Renal cortical epithelial cell (primary cell): ENCODE results near the gene C5. TPM values are rescaled to one million over a fixed set of nuclear protein-coding genes. Genes with fewer than 3 reads are reported as not detected.

Source experiments
- DNase-seq: peaks from one replicate; pipeline ENCODE4 v3.0.0-alpha.2; 2011; ENCODE audit warnings: low read depth
- total RNA-seq: library from RNA; depleted of rRNA; stranded (reverse); fragments of >200 nt; gene quantifications from 2 replicates; pipeline ENCODE4 v1.2.3, GENCODE V29; 2014

The C5 gene
- total RNA-seq, 1 donor from 2014 or later = 2.6 TPM

GRCh38 chr9:120941046-120941770 is 108.9 kb downstream of the C5 start:
- no peak for DNase-seq

GRCh38 chr9:120940573-120940972 is 109.5 kb downstream of the C5 start:
- no peak for DNase-seq

GRCh38 chr9:120938851-120939250 is 111.2 kb downstream of the C5 start:
- no peak for DNase-seq

GRCh38 chr9:120937596-120937995 is 112.5 kb downstream of the C5 start:
- DNase-seq = no peak

- no peak for DNase-seq
These were observed 112.9 kb downstream of the C5 start for GRCh38 chr9:120937127-120937526.

- DNase-seq = no peak
These were observed 113.3 kb downstream of the C5 start for GRCh38 chr9:120936764-120937122.

- DNase-seq = peak; percentile 89
These were observed 113.9 kb downstream of the C5 start for GRCh38 chr9:120936011-120936763.

DNA sequence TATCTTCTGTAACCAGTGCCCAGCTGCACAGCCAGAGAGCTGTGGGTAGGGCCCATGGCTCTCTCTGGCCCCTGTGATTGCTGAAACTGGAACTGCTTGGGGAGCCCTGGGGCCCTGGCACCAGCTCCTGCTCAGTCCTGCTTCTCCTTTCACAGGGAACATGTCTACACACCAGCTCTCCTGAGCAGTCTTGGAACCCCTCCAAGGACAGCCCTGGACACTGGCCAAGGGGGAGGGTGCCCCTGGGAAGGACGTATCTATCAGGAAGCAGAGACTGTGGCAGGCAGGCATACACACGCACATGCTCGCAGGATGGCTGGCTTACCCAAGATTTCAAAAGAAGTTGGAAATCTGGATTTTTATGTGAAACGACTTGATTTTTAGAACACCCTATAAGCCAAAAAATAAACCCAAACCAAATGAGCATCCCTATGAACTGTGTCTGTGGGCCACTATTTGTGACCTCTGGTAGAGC is 114.7 kb downstream of the C5 start:
- DNase-seq = peak; percentile 93

DNA sequence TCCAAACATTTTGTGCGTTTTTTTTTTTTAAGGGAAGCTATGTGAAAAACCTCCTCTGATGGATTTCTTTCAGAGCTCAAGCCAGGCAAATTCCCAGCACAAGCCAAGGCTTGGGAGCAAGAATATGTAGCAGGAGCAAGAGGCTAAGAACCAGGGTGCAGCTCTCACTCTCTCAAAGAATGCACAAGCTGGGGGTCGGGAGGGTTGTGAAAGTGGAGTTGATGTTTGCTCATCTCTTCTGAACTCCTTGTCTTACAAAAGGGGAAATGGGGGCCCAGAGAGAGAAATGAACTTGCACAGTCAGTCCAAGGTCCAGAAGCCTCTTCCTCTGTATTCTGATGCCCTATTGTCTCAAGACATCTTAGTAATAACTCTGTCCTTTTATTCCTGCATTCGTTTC is 115.8 kb downstream of the C5 start:
- DNase-seq = no peak

DNA sequence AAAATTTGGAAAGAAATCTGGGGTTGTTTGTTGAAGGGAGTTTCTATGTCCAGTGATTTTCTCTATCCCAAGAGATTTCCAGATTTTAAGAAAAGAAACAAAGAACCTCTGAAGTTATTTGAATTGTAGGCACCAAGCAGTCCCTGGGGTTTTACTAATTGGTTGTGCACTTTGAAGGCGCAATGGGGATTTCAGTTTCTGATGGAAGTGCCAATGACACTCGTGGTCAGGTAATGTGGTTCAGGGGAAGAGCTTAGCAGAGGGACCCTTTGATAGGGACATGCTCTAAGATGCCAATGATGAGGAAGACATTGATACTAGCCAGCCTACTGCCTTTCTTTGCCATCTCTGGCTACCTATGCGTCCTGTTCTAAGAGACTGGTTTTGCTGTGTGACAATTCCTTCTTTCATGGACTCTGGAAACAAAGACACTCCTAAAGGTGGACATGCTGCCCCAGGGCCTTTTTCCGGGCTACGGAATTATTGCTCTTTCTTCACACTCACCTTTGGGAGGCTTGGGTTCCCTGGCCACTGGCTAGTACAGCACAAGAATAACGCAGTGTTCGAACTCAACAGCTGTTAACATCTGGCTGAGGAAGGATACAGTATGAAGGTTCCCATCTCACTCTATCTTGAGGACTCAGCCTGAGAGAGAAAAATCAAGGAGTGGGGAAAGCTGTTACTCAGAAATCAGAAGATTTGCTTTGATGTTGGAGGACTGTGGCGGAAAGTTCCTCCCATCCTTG is 116.6 kb downstream of the C5 start:
- DNase-seq = no peak

DNA sequence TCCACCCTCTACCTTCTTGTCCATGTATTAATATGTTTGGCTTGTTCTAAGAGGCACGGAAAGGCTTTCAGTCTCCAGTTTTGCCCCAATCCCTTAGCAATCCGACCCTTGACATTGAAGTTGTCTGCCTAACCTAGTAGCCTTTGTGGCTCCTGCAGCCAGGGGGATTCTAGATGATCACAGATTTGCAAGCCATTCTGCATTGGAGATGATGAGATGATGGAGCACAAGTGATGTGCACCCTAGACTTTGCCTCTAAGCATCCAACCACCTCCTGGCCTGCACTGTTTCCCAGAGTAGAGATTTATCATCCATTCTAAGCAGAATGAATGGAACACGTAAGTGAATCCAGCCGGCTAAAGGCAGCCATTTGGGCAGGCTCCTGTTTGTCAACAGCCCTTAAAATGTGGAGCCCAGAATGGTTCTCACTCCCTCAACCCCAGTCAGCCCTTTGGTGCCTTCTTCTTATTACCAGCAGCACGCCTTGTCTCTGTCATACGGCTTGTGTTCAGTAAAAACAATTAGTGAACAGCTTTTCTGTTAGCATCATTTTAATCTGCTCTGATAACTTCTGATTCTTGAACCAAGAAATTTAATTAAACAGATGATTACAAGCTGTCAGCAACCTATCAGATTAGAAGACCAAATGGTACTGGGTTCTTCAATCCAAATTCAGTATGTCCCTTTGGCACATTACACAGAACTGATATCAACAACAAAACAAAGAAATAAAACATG is 117.8 kb downstream of the C5 start:
- no peak for DNase-seq

DNA sequence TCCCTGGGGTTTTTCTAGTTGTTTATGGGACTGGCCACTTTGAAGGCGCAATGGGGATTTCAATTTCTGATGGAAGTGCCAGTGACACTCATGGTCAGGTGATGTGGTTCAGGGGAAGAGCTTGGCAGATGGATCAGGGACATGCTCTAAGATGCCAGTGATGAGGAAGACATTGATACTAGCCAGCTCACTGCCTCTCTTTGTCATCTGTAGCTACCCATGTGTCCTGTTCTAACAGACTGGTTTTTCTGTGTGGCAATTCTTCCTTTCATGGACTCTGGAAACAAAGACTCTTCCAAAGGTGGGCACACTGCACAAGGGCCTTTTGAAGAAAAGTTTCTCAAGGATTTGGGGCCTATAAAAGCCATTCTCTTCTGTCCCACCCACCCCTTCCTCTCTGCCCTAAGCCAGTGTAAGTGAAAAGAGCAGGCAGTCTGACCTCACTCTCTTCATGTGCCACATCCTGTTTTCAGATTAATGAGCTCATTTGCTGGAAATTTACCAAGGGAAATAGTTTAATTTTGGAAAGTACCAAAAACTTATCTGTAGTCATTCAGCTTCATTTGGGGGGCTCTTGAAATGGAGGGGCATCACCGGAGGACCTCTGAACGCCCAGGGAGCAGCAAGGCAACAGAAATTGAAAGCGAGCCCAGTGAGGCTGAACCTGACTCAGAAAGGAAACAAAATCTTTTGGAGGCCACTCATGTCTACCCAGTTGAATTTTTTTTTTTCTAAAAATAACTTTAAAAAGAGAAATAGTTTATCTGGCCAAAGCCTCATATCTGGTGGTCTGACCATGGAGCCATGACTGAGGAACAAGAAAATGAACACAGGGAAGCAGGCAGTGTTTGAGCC is 118.6 kb downstream of the C5 start:
- DNase-seq = peak; percentile 36

DNA sequence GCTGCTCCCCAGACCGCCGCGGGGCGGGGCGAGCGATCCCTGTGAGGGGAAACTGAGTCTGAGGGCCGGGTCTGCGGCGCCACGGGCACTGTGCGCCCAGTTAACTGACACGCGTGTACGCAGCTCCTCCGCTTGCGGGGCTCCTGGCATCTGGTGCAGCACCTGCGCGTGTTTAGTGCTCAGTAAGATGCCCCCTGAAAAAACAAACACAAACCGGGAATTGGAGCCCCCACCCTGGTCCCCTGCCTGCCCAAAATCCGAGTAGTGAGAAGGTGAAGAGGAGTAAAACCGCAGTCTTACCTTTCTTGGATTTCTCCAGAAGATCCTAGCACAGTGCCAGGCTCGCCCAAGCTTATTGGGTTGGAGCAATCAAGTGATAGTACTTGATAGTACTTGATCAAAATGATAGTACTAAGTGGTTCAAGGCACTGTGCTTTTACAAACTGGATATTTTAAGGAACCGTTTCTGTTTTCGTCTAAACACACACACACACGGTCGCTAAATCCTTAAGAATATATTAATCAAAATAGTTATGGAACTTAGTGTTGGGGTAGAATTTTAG is 120.8 kb downstream of the C5 start:
- no peak for DNase-seq

DNA sequence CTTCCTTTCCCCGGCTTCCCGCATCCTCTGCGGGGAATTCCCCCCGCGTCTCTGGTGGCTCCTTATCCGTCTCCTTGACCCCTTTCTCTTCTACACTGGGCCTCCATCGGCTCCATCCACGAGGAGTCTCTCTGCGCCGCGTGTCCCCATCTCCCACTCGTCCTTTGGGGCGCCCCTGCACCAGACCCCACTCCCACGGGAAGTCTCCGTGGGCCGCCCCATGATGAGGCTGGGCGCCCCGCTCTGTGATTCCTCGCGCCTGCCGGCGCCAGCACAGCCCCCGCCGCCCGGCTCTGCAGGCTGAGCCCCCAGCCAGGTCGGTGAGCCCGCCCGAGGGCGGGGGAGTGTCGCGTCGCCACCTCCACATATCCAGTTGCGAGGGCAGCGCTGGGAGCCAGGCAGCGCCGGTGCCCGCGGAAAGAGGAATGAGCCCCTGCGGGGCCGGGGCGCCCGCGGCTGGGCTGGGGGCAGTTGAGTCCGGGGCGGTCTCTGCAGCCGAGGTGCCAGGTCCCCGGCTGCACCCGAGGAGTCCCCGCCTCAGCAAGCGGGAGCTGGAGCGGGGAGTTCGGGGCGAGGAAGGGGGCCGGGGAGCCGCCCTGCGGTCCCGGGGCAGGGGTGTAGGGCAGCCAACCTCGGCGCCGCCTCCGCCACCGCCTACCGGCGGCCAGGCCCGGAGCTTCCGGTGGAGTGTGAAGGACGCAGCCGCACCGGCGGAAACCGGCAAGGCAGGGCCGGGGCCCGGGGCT is 121.4 kb downstream of the C5 start:
- no peak for DNase-seq

DNA sequence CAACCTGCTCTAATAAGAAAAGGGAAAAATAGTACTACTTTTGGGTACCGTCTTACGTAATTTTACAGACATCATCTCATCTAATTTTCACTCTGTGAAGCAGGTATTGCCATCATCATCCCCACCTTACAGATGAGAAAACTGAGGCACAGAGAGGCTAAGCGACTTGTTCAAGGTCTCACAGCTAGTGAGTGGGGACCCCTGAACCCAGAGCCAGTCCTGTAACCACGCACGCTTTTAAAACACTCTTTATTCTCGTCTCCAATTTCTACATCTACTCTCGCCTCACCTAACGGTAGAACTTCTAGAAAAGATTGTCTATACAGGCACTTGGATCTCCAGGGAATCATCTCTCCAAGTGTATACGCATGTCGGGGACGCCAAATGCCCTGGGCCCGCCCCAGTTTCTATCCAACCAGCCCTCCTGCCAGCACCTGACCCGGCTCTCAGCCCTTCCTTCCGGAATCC is 122.0 kb downstream of the C5 start:
- no peak for DNase-seq

DNA sequence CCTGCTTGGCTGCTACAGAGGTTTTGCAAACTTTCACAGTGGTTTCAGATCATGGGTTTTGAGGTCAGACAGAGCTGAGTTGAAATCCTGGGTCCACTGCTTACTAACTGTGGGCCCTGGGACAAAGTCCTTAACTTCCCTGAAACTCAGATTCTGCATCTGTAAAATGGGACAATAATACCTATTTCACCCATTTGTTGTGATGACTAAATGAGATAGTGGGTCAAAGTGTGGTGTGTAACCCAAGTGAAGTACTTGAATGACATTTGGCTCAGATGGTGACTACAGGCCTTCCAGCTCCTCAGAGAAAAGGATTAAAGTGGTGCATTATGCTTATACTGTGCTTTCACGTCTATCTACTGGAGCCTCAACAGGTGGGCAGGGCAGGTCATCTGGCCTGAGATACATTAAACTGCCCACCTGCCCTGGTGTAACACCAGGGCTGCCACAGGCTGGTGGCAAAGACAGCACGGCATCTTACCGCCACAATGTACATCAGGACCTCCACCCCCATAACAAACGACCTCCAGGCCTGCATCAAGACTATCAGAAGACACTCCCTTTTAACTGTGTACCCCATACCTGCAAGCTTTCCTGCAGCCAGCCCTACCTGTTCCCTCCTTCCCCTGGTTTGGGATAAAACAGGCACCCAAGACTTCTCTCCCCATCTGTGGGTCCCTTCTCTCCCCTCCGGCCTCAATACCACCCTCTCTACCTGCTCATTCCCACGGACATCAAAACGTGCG is 122.6 kb downstream of the C5 start:
- DNase-seq = no peak

GRCh38 chr9:120926397-120926928 is 123.6 kb downstream of the C5 start, which contains the start of gene TRAF1:
Gene TRAF1 (minus strand): TSS chr9:120926796. CDS start chr9:120926075, 721 bp downstream.
- DNase-seq = peak; percentile 37

DNA sequence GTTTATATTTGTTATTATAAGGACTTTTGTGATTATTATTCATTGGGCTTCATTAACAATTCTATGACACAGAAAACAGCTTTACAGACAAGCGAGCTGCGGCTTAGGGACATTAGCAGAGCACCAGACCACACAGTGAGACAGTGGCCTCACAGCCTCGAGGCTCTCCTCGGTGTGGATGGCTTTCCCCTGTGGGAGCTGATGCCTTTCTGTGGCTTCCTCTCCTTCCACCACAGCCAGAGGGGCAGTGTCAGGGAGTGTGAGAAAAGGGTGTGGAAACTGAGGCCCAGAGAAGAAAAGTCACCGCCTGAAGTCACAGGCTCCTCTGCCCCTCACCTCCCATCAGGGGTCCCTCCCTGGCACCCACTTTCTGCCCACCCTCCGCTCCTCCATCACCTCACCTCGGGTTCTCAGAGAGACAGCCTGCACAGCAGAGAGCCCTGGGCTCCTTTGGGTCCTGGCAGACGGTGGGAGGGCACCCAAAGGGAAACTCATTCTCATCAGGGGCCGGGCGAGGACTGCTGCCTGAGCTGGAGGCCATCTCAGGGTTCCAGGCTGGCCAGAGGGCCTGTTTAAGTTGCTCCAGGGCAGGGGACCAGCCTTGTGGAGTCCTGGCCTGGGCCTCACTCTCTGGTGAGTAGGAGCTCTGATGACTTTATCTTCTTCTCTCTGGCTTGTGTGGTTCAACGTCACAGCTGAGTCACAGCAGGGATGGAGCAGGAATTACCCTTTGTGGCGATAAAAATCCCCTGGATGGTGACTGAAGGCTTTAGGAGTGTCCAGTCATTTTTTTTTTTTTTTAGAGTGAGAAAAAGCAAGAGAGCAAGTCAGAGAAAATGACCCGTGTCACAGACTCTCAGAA is 124.3 kb downstream of the C5 start:
- DNase-seq = peak; percentile 93
